ENCODE data around the gene RAB30. TPM values are rescaled to one million over a fixed set of nuclear protein-coding genes. Genes with fewer than 3 reads are reported as not detected.
A peak's percentile ranks its signal among the peaks of the same experiment; 100 is the strongest.
"Not testable (repeated sequence)": the region's sequence is repeated elsewhere in the genome, so short reads cannot be mapped to it uniquely, and the experiment has no call there.

The RAB30 gene
- total RNA-seq, 6 experiments from 2014 or later = 17.6 to 22.2 (median 19.4) TPM

DNA sequence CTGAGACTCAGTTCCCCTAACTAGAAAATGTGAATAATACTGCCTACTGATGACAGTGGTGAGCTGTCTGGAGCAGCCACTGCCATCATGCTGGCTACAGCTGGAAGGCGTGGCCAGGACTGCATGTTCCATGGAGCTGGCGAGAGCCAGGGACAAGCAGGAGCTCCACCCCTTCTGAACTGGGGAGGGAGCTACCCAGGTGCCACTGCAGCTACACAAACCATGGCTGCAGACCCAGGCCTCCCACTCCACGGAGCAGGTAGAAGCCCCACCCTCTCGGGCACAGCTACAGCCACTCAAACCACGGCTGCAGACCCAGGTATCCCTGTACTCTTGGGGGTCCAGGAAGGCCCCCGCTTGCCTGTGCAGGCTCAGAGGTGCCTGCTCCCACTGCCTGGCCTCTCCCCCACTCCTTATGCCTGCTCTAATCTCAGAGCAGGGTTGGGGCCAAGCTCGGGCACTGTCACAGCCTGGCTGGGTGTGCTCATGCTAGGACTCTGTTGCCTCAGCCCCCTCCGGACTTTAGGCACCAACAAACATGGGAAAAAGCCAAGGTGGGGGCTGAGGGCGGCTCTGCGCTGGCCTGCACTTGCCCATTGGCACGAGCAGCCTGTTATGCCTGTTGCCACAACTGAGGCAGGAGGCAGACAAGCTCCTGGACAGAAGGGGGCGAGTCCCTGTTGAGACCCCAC is 51.7 kb downstream of the RAB30 start:
- Mint-ChIP-seq H3K36me3 (ENCODE audit: low read depth) (peaks cover 11% of the 10 kb centered on the region; the same call in 1 of the 2 replicates), H3K9me3 (no peaks in the 10 kb centered on the region), H3K4me1 (ENCODE audit: low read depth) (peaks cover 23% of the 10 kb centered on the region), H3K27ac (no peak overlapping the region), H3K27me3 (ENCODE audit: insufficient read depth) (no peaks in the 10 kb centered on the region), H3K4me3 (no peak overlapping the region)
- TF ChIP-seq CTCF (IDR thresholded peaks at IDR 0.05) = no peak
- DNase-seq = no peak

- TF ChIP-seq CTCF (IDR thresholded peaks at IDR 0.05) = no peak
- Mint-ChIP-seq H3K36me3 (ENCODE audit: low read depth) (peaks cover 13% of the 10 kb centered on the region), H3K4me1 (ENCODE audit: low read depth) (peaks cover 57% of the 10 kb centered on the region), H3K27ac (no peak overlapping the region), H3K27me3 (ENCODE audit: insufficient read depth) (no peaks in the 10 kb centered on the region), H3K4me3 (no peak overlapping the region), H3K9me3 (no peaks in the 10 kb centered on the region)
- no peak for DNase-seq
Measured at GRCh38 chr11:83014951-83015350, 56.7 kb downstream of the RAB30 start.

GRCh38 chr11:83012168-83013067 is 59.3 kb downstream of the RAB30 start:
- no peak for TF ChIP-seq CTCF (IDR thresholded peaks at IDR 0.05)
- no peak overlapping the region for H3K4me3 Mint-ChIP-seq
- peak overlapping the region; percentile 39 for H3K27ac Mint-ChIP-seq
- peaks cover 20% of the 10 kb centered on the region for H3K36me3 Mint-ChIP-seq (ENCODE audit: low read depth)
- H3K4me1 Mint-ChIP-seq (ENCODE audit: low read depth) = peaks cover 75% of the 10 kb centered on the region
- no peaks in the 10 kb centered on the region for H3K9me3 Mint-ChIP-seq
- H3K27me3 Mint-ChIP-seq (ENCODE audit: insufficient read depth) = no peaks in the 10 kb centered on the region
- DNase-seq = no peak

DNA sequence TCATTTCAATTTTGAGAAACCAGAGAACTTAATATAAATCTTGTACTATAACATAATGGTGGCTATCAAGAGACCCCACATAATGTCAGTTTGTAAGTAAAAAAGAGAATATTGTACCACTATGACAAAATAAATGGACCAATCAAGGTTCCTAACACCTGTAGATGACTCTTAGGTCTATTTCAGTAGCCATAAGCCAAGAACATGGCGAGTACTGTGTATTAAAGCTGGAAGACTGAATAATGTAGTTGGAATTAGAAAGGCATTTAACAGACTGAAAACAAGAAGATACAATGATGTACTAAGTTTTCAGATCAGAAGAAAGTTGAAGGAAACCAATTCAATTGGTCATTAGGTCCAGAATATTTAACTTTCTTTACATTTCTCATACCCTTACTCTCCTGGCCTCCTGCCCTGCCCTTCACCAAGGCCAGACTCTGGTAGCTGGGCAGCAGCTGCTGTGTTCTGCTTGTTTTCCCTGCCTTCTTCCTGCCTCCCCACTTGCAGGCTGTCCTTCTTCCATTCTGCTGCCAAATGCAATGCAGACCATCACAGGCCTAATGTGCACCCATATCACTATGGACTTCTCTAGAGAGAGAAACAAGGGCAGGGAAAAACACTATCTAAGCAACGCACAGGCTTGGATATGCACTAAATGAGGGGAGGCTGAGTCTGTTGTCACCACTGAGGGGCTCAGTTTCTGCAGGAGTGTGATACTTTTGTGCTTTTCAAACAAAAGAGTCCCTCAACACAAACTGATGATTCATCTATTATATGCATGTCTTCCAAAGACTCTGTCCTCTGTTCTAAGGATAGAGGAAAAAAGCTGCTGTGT is 60.1 kb downstream of the RAB30 start:
- Mint-ChIP-seq H3K27me3 (ENCODE audit: insufficient read depth) (no peaks in the 10 kb centered on the region), H3K4me1 (ENCODE audit: low read depth) (peaks cover 84% of the 10 kb centered on the region), H3K36me3 (ENCODE audit: low read depth) (peaks cover 20% of the 10 kb centered on the region), H3K4me3 (no peak overlapping the region), H3K27ac (no peak overlapping the region; the same call in 1 of the 2 replicates), H3K9me3 (no peaks in the 10 kb centered on the region)
- TF ChIP-seq CTCF (IDR thresholded peaks at IDR 0.05) = no peak
- DNase-seq = no peak

GRCh38 chr11:83009999-83010398 is 61.7 kb downstream of the RAB30 start:
- Mint-ChIP-seq H3K4me1 (ENCODE audit: low read depth) (peaks cover 87% of the 10 kb centered on the region), H3K27ac (no peak overlapping the region)

DNA sequence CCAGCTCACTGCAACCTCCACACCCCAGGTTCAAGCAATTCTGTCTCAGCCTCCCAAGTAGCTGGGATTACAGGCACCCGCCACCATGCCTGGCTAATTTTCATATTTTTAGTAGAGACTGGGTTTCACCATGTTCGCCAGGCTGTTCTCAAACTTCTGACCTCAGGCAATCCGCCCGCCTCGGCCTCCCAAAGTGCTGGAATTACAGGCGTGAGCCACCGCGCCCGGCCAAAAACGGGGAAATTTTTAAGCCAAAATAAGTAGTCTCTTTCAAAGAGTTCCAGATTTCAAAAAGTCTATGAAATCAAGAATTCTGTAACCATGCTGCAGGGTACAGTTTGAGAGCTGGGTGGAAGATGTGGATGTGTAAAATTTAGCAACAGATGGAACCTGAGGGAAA is 62.6 kb downstream of the RAB30 start:
- H3K27me3 Mint-ChIP-seq (ENCODE audit: insufficient read depth); H3K4me3 Mint-ChIP-seq; H3K27ac Mint-ChIP-seq; DNase-seq; H3K9me3 Mint-ChIP-seq: not testable (repeated sequence)
- peaks cover 12% of the 10 kb centered on the region; the same call in 1 of the 2 replicates for H3K36me3 Mint-ChIP-seq (ENCODE audit: low read depth)
- H3K4me1 Mint-ChIP-seq (ENCODE audit: low read depth) = peaks cover 82% of the 10 kb centered on the region

More at GRCh38 chr11:83009999-83010398, 61.7 kb downstream of the RAB30 start:
- H3K36me3 Mint-ChIP-seq (ENCODE audit: low read depth) = peaks cover 13% of the 10 kb centered on the region
- no peak overlapping the region for H3K4me3 Mint-ChIP-seq
- H3K9me3 Mint-ChIP-seq = no peaks in the 10 kb centered on the region
- TF ChIP-seq CTCF (IDR thresholded peaks at IDR 0.05) = no peak
- DNase-seq = no peak
- H3K27me3 Mint-ChIP-seq (ENCODE audit: insufficient read depth) = no peaks in the 10 kb centered on the region
